HCT116 (cell line): Measurements from ENCODE around the gene MEP1A. TPM values are rescaled to one million over a fixed set of nuclear protein-coding genes. Genes with fewer than 3 reads are reported as not detected.
"Not testable (repeated sequence)": the region's sequence is repeated elsewhere in the genome, so short reads cannot be mapped to it uniquely, and the experiment has no call there.

Experiments used
- ATAC-seq: fragments of 200-7000 bp; cut with Tn5 transposase; 2 replicates; pipeline ENCODE4 v1.9.1; 2020; ENCODE audit warnings: mild to moderate bottlenecking, moderate library complexity
- BruUV-seq: library from RNA; stranded (reverse); fragments of 400-500 nt; replicated peaks from 2 replicates; lab custom pipeline; 2021; lab: Mats Ljungman, UMichigan
- CTCF ChIA-PET: fragments of 300-600 bp; sonication (Branson Sonifier 250); formaldehyde crosslinking; loops from one replicate; lab custom pipeline; 2021; ENCODE audit warnings: antibody characterized with exemption; lab: Charles Lee
- POLR2A ChIA-PET: fragments of 300-600, 350-600 bp; sonication (Branson Sonifier 250); formaldehyde crosslinking; loops from one replicate; lab custom pipeline; 2021; ENCODE audit warnings: antibody characterized with exemption; lab: Charles Lee
- RAD21 ChIA-PET, 2 experiments: fragments of 300-600 bp; sonication (Branson Sonifier 250); formaldehyde crosslinking; loops; one replicate each; lab custom pipeline; 2023; ENCODE audit warnings: low total read pairs in 2 of 2; ENCODE audit not compliant: uncharacterized antibody in 2 of 2, unreplicated experiment in 2 of 2, low non-redundant PET in 1 of 2; lab: Charles Lee
- DNase-seq: peaks from one replicate; pipeline ENCODE4 v3.0.0-alpha.2; 2010; ENCODE audit warnings: low read depth, low spot score
- H2AFZ ChIP-seq: fragments of 200-600 bp; shearing (Covaris generic), sonication (generic); 2 replicates; pipeline ENCODE4 v1.6.1; 2017; ENCODE audit warnings: low read depth, mixed run types, mixed read lengths, antibody characterized with exemption, low read length; ENCODE audit not compliant: poor library complexity, severe bottlenecking
- H3K27ac ChIP-seq: 2 replicates; pipeline ENCODE4 v1.5.1; 2012; ENCODE audit warnings: low read depth, low read length
- H3K27me3 ChIP-seq: fragments of 200-600 bp; sonication (generic); 2 replicates; pipeline ENCODE4 v1.6.1; 2016; ENCODE audit warnings: mixed run types, low read length, mixed read lengths; ENCODE audit not compliant: insufficient read depth
- H3K36me3 ChIP-seq, 2 experiments: fragments of 200-500 bp in 1 of 2; fragments of 200-600 bp in 1 of 2; sonication (Bioruptor generic) in 1 of 2; sonication (generic) in 1 of 2; 2 replicates each; pipeline versions ENCODE4 v1.5.1 to v1.6.1; 2014 to 2016; ENCODE audit warnings: low read length in 2 of 2, inconsistent platforms in 1 of 2, mixed read lengths in 1 of 2, mixed run types in 1 of 2; ENCODE audit not compliant: insufficient read depth in 2 of 2, control insufficient read depth in 1 of 2
- H3K4me1 ChIP-seq, 2 experiments: fragments of 200-600 bp in 1 of 2; sonication (generic) in 1 of 2; 2 replicates each; pipeline versions ENCODE4 v1.5.1 to v1.6.1; 2012 to 2017; ENCODE audit warnings: low read length in 2 of 2, inconsistent platforms in 1 of 2, mild to moderate bottlenecking in 1 of 2, mixed read lengths in 1 of 2, mixed run types in 1 of 2, moderate library complexity in 1 of 2; ENCODE audit not compliant: insufficient read depth in 2 of 2, control insufficient read depth in 1 of 2
- H3K4me2 ChIP-seq: fragments of 200-600 bp; sonication (generic); 2 replicates; pipeline ENCODE4 v1.6.1; 2017; ENCODE audit warnings: mixed run types, low read length, mixed read lengths
- H3K4me3 ChIP-seq, 2 experiments: fragments of 200-600 bp in 1 of 2; sonication (generic) in 1 of 2; replicated peaks in 1 of 2; 2 replicates each; pipeline ENCODE4 v1.5.1; 2011 to 2016; ENCODE audit warnings: low read length in 2 of 2, control low read depth in 1 of 2, low read depth in 1 of 2, mild to moderate bottlenecking in 1 of 2, mixed read lengths in 1 of 2, mixed run types in 1 of 2
- H3K79me2 ChIP-seq: fragments of 200-600 bp; sonication (generic); 2 replicates; pipeline ENCODE4 v1.6.1; 2017; ENCODE audit warnings: mild to moderate bottlenecking, mixed run types, low read length, moderate library complexity, mixed read lengths; ENCODE audit not compliant: insufficient read depth
- H3K9ac ChIP-seq: fragments of 200-600 bp; sonication (generic); 2 replicates; pipeline ENCODE4 v1.6.1; 2016; ENCODE audit warnings: low read length, mixed read lengths
- H3K9me2 ChIP-seq: fragments of 200-600 bp; sonication (generic), shearing (Covaris generic); 2 replicates; pipeline ENCODE4 v1.6.1; 2017; ENCODE audit warnings: mixed run types, mild to moderate bottlenecking, moderate library complexity; ENCODE audit not compliant: insufficient read depth
- H3K9me3 ChIP-seq, 2 experiments: fragments of 200-500 bp in 1 of 2; fragments of 200-600 bp in 1 of 2; sonication (Bioruptor generic) in 1 of 2; sonication (generic) in 1 of 2; 2 replicates each; pipeline ENCODE4 v1.6.1; 2014 to 2017; ENCODE audit warnings: low read length in 2 of 2, mixed read lengths in 2 of 2, inconsistent platforms in 1 of 2, low read depth in 1 of 2, mild to moderate bottlenecking in 1 of 2, mixed run types in 1 of 2, moderate library complexity in 1 of 2; ENCODE audit not compliant: control insufficient read depth in 1 of 2, insufficient read depth in 1 of 2
- H4K20me1 ChIP-seq: fragments of 200-600 bp; sonication (generic), shearing (Covaris generic); 2 replicates; pipeline ENCODE4 v1.6.1; 2017; ENCODE audit warnings: mixed run types, mild to moderate bottlenecking, moderate library complexity; ENCODE audit not compliant: insufficient read depth
- EZH2phosphoT487 ChIP-seq: fragments of 200-600 bp; IDR thresholded peaks from 2 replicates; pipeline ENCODE4 v1.6.1; 2018; ENCODE audit warnings: antibody characterized with exemption, borderline replicate concordance
- SIN3A ChIP-seq: IDR thresholded peaks from 2 replicates; pipeline ENCODE4 v1.6.1; 2012; ENCODE audit warnings: low read depth
- ZFX ChIP-seq: fragments of 450-650 bp; IDR thresholded peaks from 2 replicates; pipeline ENCODE4 v1.6.1; 2017
- intact Hi-C: fragments of 100-400 bp; cut with micrococcal nuclease; formaldehyde crosslinking; loops from 2 replicates; pipeline ENCODE4 v1.10.0; 2022
- total RNA-seq: library from RNA; stranded (reverse); gene quantifications from one replicate; pipeline ENCODE4 v1.2.1, GENCODE V29; 2021; ENCODE audit not compliant: unreplicated experiment

MEP1A gene
- total RNA-seq, 1 experiment from 2014 or later, result not detected

GRCh38 chr6:46834991-46835390 lies 41.8 kb downstream of the MEP1A start:
- POLR2A ChIA-PET, BruUV-seq, intact Hi-C loops: not testable (repeated sequence)

GRCh38 chr6:46838033-46838432 lies 44.8 kb downstream of the MEP1A start:
- DNase-seq, result no peak
- no peak for TF ChIP-seq SIN3A
- TF ChIP-seq EZH2phosphoT487, result no peak
- TF ChIP-seq ZFX, result no peak
- TF ChIP-seq, all 23 proteins: peak for 0
- no peak overlapping the region for H3K9ac ChIP-seq
- POLR2A ChIA-PET, result no interaction called here
- H3K4me2 ChIP-seq, result no peak overlapping the region
- H3K9me2 ChIP-seq, result no peaks in the 10 kb centered on the region
- peaks cover 0 to 4% of the 10 kb centered on the region in 2 experiments; a peak in 1 of 4 replicates for H3K9me3 ChIP-seq
- H3K79me2 ChIP-seq, result no peaks in the 10 kb centered on the region
- no peak overlapping the region for H3K27ac ChIP-seq
- H4K20me1 ChIP-seq, result no peaks in the 10 kb centered on the region
- intact Hi-C loops, result no loop called here
- H2AFZ ChIP-seq, result no peak overlapping the region
- CTCF ChIA-PET, result no interaction called here
- H3K4me1 ChIP-seq, result no peaks in the 10 kb centered on the region
- BruUV-seq, result no TSS peak
- H3K27me3 ChIP-seq, result no peaks in the 10 kb centered on the region
- H3K4me3 ChIP-seq, result no peak overlapping the region
- RAD21 ChIA-PET, result no interaction called here
- no peak for ATAC-seq
- H3K36me3 ChIP-seq, result no peaks in the 10 kb centered on the region

More at GRCh38 chr6:46834991-46835390, 41.8 kb downstream of the MEP1A start:
- H2AFZ ChIP-seq, H3K27me3 ChIP-seq, H3K4me2 ChIP-seq, RAD21 ChIA-PET, H3K36me3 ChIP-seq, ATAC-seq, H3K79me2 ChIP-seq, H3K9me2 ChIP-seq, CTCF ChIA-PET, H3K4me1 ChIP-seq, H3K9ac ChIP-seq, H3K9me3 ChIP-seq, DNase-seq, H3K27ac ChIP-seq, H3K4me3 ChIP-seq, H4K20me1 ChIP-seq: not testable (repeated sequence)

GRCh38 chr6:46842252-46842846 lies 49.2 kb downstream of the MEP1A start:
- H3K4me3 ChIP-seq, BruUV-seq, CTCF ChIA-PET: not testable (repeated sequence)

More at GRCh38 chr6:46842252-46842846, 49.2 kb downstream of the MEP1A start:
- POLR2A ChIA-PET, intact Hi-C loops, H3K27me3 ChIP-seq, H3K9ac ChIP-seq, ATAC-seq, H3K36me3 ChIP-seq, RAD21 ChIA-PET, DNase-seq, H3K4me1 ChIP-seq, H3K27ac ChIP-seq, H3K79me2 ChIP-seq, H3K9me3 ChIP-seq, H2AFZ ChIP-seq, H4K20me1 ChIP-seq, H3K4me2 ChIP-seq, H3K9me2 ChIP-seq: not testable (repeated sequence)
